Measurements from ENCODE around the gene BDKRB1. TPM values are rescaled to one million over a fixed set of nuclear protein-coding genes. Genes with fewer than 3 reads are reported as not detected.
A peak's percentile ranks its signal among the peaks of the same experiment; 100 is the strongest.

The BDKRB1 gene
- total RNA-seq, 1 experiment from 2014 or later = not detected

DNA sequence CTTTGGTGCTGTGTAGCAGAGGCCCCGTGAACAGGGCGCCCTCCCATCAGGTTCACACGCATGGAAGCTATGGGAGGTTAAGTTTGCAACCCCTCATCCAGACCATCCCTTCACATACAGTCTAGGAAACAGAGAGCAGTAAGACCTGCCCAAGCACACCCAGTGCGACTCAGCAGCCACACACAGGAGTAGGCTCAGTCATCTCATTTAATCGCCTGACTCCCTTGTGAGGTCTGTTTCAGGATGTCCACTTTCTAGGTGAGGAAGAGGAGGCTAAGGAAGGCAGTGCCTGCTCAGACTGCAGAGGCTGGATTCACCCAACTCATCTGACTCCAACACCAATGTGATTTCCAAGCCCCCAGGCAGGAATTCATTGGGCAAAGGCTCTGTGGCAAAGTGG is 11.9 kb downstream of the BDKRB1 start:
- no peak overlapping the region for H3K27ac ChIP-seq (ENCODE audit: insufficient read length, low read depth, low read length)
- H4K20me1 ChIP-seq (ENCODE audit: control insufficient read depth, insufficient read depth, insufficient read length) = no peaks in the 10 kb centered on the region
- no peak overlapping the region for H2AFZ ChIP-seq (ENCODE audit: low read length)
- TF ChIP-seq, protein P1, sequence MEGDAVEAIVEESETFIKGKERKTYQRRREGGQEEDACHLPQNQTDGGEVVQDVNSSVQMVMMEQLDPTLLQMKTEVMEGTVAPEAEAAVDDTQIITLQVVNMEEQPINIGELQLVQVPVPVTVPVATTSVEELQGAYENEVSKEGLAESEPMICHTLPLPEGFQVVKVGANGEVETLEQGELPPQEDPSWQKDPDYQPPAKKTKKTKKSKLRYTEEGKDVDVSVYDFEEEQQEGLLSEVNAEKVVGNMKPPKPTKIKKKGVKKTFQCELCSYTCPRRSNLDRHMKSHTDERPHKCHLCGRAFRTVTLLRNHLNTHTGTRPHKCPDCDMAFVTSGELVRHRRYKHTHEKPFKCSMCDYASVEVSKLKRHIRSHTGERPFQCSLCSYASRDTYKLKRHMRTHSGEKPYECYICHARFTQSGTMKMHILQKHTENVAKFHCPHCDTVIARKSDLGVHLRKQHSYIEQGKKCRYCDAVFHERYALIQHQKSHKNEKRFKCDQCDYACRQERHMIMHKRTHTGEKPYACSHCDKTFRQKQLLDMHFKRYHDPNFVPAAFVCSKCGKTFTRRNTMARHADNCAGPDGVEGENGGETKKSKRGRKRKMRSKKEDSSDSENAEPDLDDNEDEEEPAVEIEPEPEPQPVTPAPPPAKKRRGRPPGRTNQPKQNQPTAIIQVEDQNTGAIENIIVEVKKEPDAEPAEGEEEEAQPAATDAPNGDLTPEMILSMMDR (conservative IDR thresholded peaks at IDR 0.05) = no peak
- no peak overlapping the region for H3K27ac Mint-ChIP-seq
- no peaks in the 10 kb centered on the region for H3K27me3 ChIP-seq (ENCODE audit: insufficient read depth, low read length)
- no peak overlapping the region for H3K9ac ChIP-seq (ENCODE audit: extremely low read depth, insufficient read length, low read length)
- no peak overlapping the region for H3K14ac ChIP-seq (ENCODE audit: insufficient read depth, low read length)
- H3K4me3 Mint-ChIP-seq = no peak overlapping the region
- WGBS (ENCODE audit: extremely low coverage, insufficient read length, low lambda C conversion rate) = no CpG with 5 or more reads among the region's 5 CpGs
- H2BK12ac ChIP-seq (ENCODE audit: insufficient read length, low read depth, low read length) = no peak overlapping the region
- peaks cover 12 to 16% of the 10 kb centered on the region in 2 experiments; a peak in 4 of 5 replicates for H3K9me3 Mint-ChIP-seq
- no peak overlapping the region for H4K5ac ChIP-seq (ENCODE audit: insufficient read length, low read depth, low read length)
- peaks cover under 1 to 6% (median 4%) of the 10 kb centered on the region in 3 experiments; a peak in 3 of 7 replicates for H3K36me3 Mint-ChIP-seq (ENCODE audit: insufficient read depth in 1 of 3, low read depth in 3 of 3)
- H2BK15ac ChIP-seq (ENCODE audit: low read depth, low read length) = no peak overlapping the region
- H3T11ph ChIP-seq (ENCODE audit: low read length) = no peak overlapping the region
- H3K4me2 ChIP-seq (ENCODE audit: insufficient read depth, insufficient read length, low read length) = no peak overlapping the region
- H3K18ac ChIP-seq (ENCODE audit: insufficient read length, low read depth, low read length) = no peak overlapping the region
- H3K4me1 ChIP-seq (ENCODE audit: insufficient read depth, low read length) = no peaks in the 10 kb centered on the region
- H4K91ac ChIP-seq (ENCODE audit: insufficient read length, low read depth, low read length) = no peak overlapping the region
- no peaks in the 10 kb centered on the region for H3K79me2 ChIP-seq (ENCODE audit: insufficient read depth, low read length)
- H3K27me3 Mint-ChIP-seq (ENCODE audit: low read depth) = peaks cover 2% of the 10 kb centered on the region; the same call in 1 of the 2 replicates
- no peak overlapping the region for H3K56ac ChIP-seq (ENCODE audit: insufficient read length, low read depth, low read length)
- H4K8ac ChIP-seq (replicated peaks; ENCODE audit: insufficient read length, low read depth, low read length) = no peak overlapping the region
- no peak overlapping the region for H2AK5ac ChIP-seq (ENCODE audit: insufficient read length, low read length)
- no peaks in the 10 kb centered on the region for H3K9me3 ChIP-seq (ENCODE audit: control insufficient read depth, low read depth, low read length)
- H3K23ac ChIP-seq (ENCODE audit: insufficient read length, low read depth, low read length) = no peak overlapping the region
- H2BK5ac ChIP-seq (ENCODE audit: insufficient read length, low read length) = no peak overlapping the region
- no peak overlapping the region for H3K4ac ChIP-seq (ENCODE audit: low read depth, low read length)
- DNase-seq = peak; percentile 9
- H2BK120ac ChIP-seq (ENCODE audit: low read depth, low read length, poor library complexity, severe bottlenecking) = no peak overlapping the region
- no peak overlapping the region for H2BK20ac ChIP-seq (ENCODE audit: low read depth, low read length, poor library complexity, severe bottlenecking)
- no peaks in the 10 kb centered on the region for H3K4me1 Mint-ChIP-seq
- no peaks in the 10 kb centered on the region for H3K23me2 ChIP-seq (ENCODE audit: insufficient read length, low read depth, low read length, poor library complexity, severe bottlenecking)
- H3K79me1 ChIP-seq (ENCODE audit: insufficient read depth, low read depth, low read length, poor library complexity, severe bottlenecking) = no peaks in the 10 kb centered on the region

Measured in H9 (cell line).